Astrocyte of the spinal cord (primary cell): ENCODE measurements around the gene NUTM1.

Experiments
- DNase-seq: peaks from one replicate; pipeline ENCODE4 v3.0.0; 2011; ENCODE audit warnings: low read depth, low spot score
- H3K4me3 ChIP-seq: 2 replicates; pipeline ENCODE4 v1.5.1; 2011; ENCODE audit warnings: low read depth, mild to moderate bottlenecking, low read length, moderate library complexity
- CTCF ChIP-seq: IDR thresholded peaks from 2 replicates; pipeline ENCODE4 v1.5.1; 2012; ENCODE audit warnings: low read depth, mild to moderate bottlenecking, low read length, inconsistent platforms
- in situ Hi-C: cut with HindIII; loops from 2 replicates; pipeline ENCODE4 v1.10.0; 2017; ENCODE audit warnings: low sequenced_read_pairs

NUTM1 gene

GRCh38 chr15:34314491-34315490 is 28.3 kb upstream of the NUTM1 start:
- no peak for DNase-seq
- H3K4me3 ChIP-seq: no peak overlapping the region
- TF ChIP-seq CTCF: no peak
- in situ Hi-C loops: no loop called here

GRCh38 chr15:34318277-34319079 is 24.6 kb upstream of the NUTM1 start:
- TF ChIP-seq CTCF: no peak
- H3K4me3 ChIP-seq: peak overlapping the region; percentile 44

GRCh38 chr15:34323217-34323616 is 19.9 kb upstream of the NUTM1 start:
- DNase-seq: no peak
- no peak for TF ChIP-seq CTCF
- in situ Hi-C loops: no loop called here
- H3K4me3 ChIP-seq: no peak overlapping the region

More at GRCh38 chr15:34318277-34319079, 24.6 kb upstream of the NUTM1 start:
- peak; percentile 60 for DNase-seq
- in situ Hi-C loops: no loop called here

GRCh38 chr15:34324933-34325332 is 18.2 kb upstream of the NUTM1 start:
- no peak for DNase-seq
- TF ChIP-seq CTCF: no peak
- in situ Hi-C loops: no loop called here
- H3K4me3 ChIP-seq: no peak overlapping the region

GRCh38 chr15:34325368-34325767 is 17.7 kb upstream of the NUTM1 start:
- no peak for DNase-seq
- in situ Hi-C loops: no loop called here
- no peak overlapping the region for H3K4me3 ChIP-seq
- TF ChIP-seq CTCF: no peak

- DNase-seq: no peak
- in situ Hi-C loops: no loop called here
- TF ChIP-seq CTCF: no peak
- no peak overlapping the region for H3K4me3 ChIP-seq
These were observed 15.2 kb upstream of the NUTM1 start for GRCh38 chr15:34327906-34328305.
